GM12891 (cell line): ENCODE data around the gene PANX2.

Source experiments
- PAX5 ChIP-seq: IDR thresholded peaks from 2 replicates; pipeline ENCODE4 v1.6.1; 2011; ENCODE audit warnings: low read length, moderate library complexity, mild to moderate bottlenecking; ENCODE audit not compliant: insufficient read depth, severe bottlenecking
- POLR2A ChIP-seq: IDR thresholded peaks from 2 replicates; pipeline ENCODE4 v1.6.1; 2011; ENCODE audit warnings: low read depth, low read length, control low read depth

DNA sequence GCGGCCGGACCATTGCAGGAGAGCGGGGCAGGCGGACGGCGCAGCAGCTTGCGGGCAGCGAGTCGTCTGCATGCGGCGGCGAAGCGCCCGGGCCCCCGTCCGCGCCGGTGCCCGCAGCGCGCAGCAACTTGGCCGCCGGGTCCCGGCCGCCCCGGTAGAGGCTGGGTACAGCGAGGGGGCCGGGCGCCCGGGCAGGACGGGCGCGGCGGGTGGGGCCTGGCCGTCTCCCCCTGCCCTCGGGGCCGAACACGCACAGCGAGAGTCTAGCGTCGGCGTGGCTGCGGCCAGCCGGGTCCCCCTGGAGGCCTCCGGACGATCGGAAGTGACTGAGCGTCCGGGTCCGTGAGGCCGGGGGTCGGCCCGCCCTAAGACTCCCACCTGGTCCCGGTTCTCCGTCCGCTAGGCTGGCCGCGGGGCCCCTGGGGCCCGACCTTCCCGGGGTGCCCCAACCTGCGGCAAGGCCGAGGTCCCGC lies 14.4 kb downstream of the PANX2 start:
- TF ChIP-seq POLR2A (no peak), PAX5 (no peak)
